LNCAP (cell line): ENCODE data around the gene MRPL36.

ENCODE experiments used
- CTCF ChIP-seq: fragments of 450-650 bp; IDR thresholded peaks from 2 replicates; pipeline ENCODE4 v1.5.1; 2017; ENCODE audit warnings: mild to moderate bottlenecking

MRPL36 gene

GRCh38 chr5:1820926-1821325 is 21.3 kb upstream of the MRPL36 start:
- TF ChIP-seq CTCF = no peak

GRCh38 chr5:1820381-1820780 is 20.7 kb upstream of the MRPL36 start:
- no peak for TF ChIP-seq CTCF

- no peak for TF ChIP-seq CTCF
These were observed 19.8 kb upstream of the MRPL36 start for GRCh38 chr5:1819458-1819857.

- no peak for TF ChIP-seq CTCF
These were observed 19.1 kb upstream of the MRPL36 start for GRCh38 chr5:1818784-1819183.

- TF ChIP-seq CTCF = no peak
These were observed 17.8 kb upstream of the MRPL36 start for GRCh38 chr5:1817261-1818043.

GRCh38 chr5:1815881-1816292 is 16.2 kb upstream of the MRPL36 start:
- no peak for TF ChIP-seq CTCF

- no peak for TF ChIP-seq CTCF
These were observed 15.6 kb upstream of the MRPL36 start for GRCh38 chr5:1815071-1815786.
